ENCODE measurements around the gene LRP1.

- no peak for TF ChIP-seq CTCF (IDR thresholded peaks at IDR 0.05; ENCODE audit: poor library complexity)
- no peak for TF ChIP-seq EZH2 (IDR thresholded peaks at IDR 0.05; ENCODE audit: borderline replicate concordance)
- no peak for TF ChIP-seq EZH2phosphoT487 (IDR thresholded peaks at IDR 0.05; ENCODE audit: low read depth, severe bottlenecking, unreplicated experiment)
Observed at GRCh38 chr12:57157588-57158173, 29.4 kb downstream of the LRP1 start.
